Stimulated activated naive CD8-positive, alpha-beta T cell treated with anti-CD3 and anti-CD28 coated beads, Interleukin-15, Interleukin-2, amounts not matched to agents 100 ng/mL and 50 ng/mL, for 24 hours (primary cell): ENCODE measurements around the gene CPN2.

ENCODE experiments used
- H3K27ac Mint-ChIP-seq: one replicate; pipeline ENCODE4 v1.8.0; 2021; ENCODE audit warnings: mild to moderate bottlenecking, mixed read lengths
- H3K27me3 Mint-ChIP-seq: one replicate; pipeline ENCODE4 v1.8.0; 2021; ENCODE audit warnings: mixed read lengths
- H3K36me3 Mint-ChIP-seq: one replicate; pipeline ENCODE4 v1.8.0; 2021; ENCODE audit warnings: low read depth, mixed read lengths
- H3K4me1 Mint-ChIP-seq: one replicate; pipeline ENCODE4 v1.8.0; 2021; ENCODE audit warnings: low read depth, mixed read lengths
- H3K4me3 Mint-ChIP-seq: one replicate; pipeline ENCODE4 v1.8.0; 2021; ENCODE audit warnings: mild to moderate bottlenecking, mixed read lengths
- H3K9me3 Mint-ChIP-seq: one replicate; pipeline ENCODE4 v1.8.0; 2021; ENCODE audit warnings: mixed read lengths

CPN2 gene

GRCh38 chr3:194351080-194351672, at the start of gene CPN2:
Gene CPN2, minus strand, starts transcription at chr3:194351328. Its CDS starts 8,626 bp downstream, at chr3:194342702.
- H3K9me3 Mint-ChIP-seq = no peaks in the 10 kb centered on the region
- no peaks in the 10 kb centered on the region for H3K27me3 Mint-ChIP-seq
- no peak within 1 kb of the TSS for H3K27ac Mint-ChIP-seq
- H3K4me3 Mint-ChIP-seq = no peak within 1 kb of the TSS
- no peaks in the 10 kb centered on the region for H3K4me1 Mint-ChIP-seq
- no peaks in the 10 kb centered on the region for H3K36me3 Mint-ChIP-seq

GRCh38 chr3:194399874-194400411, 48.8 kb upstream of the CPN2 start:
- peaks cover 57% of the 10 kb centered on the region for H3K4me1 Mint-ChIP-seq
- H3K27me3 Mint-ChIP-seq = peaks cover 22% of the 10 kb centered on the region
- H3K36me3 Mint-ChIP-seq = peaks cover 20% of the 10 kb centered on the region
- H3K27ac Mint-ChIP-seq = no peak overlapping the region
- no peaks in the 10 kb centered on the region for H3K9me3 Mint-ChIP-seq
- H3K4me3 Mint-ChIP-seq = no peak overlapping the region

GRCh38 chr3:194399166-194399565, 48.0 kb upstream of the CPN2 start, which contains the start of gene GP5:
Gene GP5, minus strand, starts transcription at chr3:194399266. Its CDS starts 984 bp downstream, at chr3:194398282.
- Mint-ChIP-seq H3K27me3 (peaks cover 22% of the 10 kb centered on the region), H3K4me1 (peaks cover 54% of the 10 kb centered on the region), H3K36me3 (peaks cover 12% of the 10 kb centered on the region), H3K27ac (no peak within 1 kb of the TSS), H3K9me3 (no peaks in the 10 kb centered on the region), H3K4me3 (peak within 1 kb of the TSS; percentile 78)

GRCh38 chr3:194397757-194398312, 46.7 kb upstream of the CPN2 start:
- no peaks in the 10 kb centered on the region for H3K9me3 Mint-ChIP-seq
- peak overlapping the region; percentile 78 for H3K4me3 Mint-ChIP-seq
- H3K36me3 Mint-ChIP-seq = peaks cover 1% of the 10 kb centered on the region
- no peak overlapping the region for H3K27ac Mint-ChIP-seq
- peaks cover 22% of the 10 kb centered on the region for H3K27me3 Mint-ChIP-seq
- peaks cover 54% of the 10 kb centered on the region for H3K4me1 Mint-ChIP-seq

GRCh38 chr3:194396859-194397756, 46.0 kb upstream of the CPN2 start:
- H3K36me3 Mint-ChIP-seq = no peaks in the 10 kb centered on the region
- H3K4me1 Mint-ChIP-seq = peaks cover 54% of the 10 kb centered on the region
- no peaks in the 10 kb centered on the region for H3K9me3 Mint-ChIP-seq
- peaks cover 22% of the 10 kb centered on the region for H3K27me3 Mint-ChIP-seq
- peak overlapping the region; percentile 78 for H3K4me3 Mint-ChIP-seq
- no peak overlapping the region for H3K27ac Mint-ChIP-seq

- peak overlapping the region; percentile 61 for H3K27ac Mint-ChIP-seq
- H3K4me3 Mint-ChIP-seq = peak overlapping the region; percentile 70
- H3K27me3 Mint-ChIP-seq = peaks cover 22% of the 10 kb centered on the region
- no peaks in the 10 kb centered on the region for H3K36me3 Mint-ChIP-seq
- no peaks in the 10 kb centered on the region for H3K9me3 Mint-ChIP-seq
- H3K4me1 Mint-ChIP-seq = peaks cover 54% of the 10 kb centered on the region
Measured at GRCh38 chr3:194396539-194396858, 45.4 kb upstream of the CPN2 start.

- peaks cover 5% of the 10 kb centered on the region for H3K9me3 Mint-ChIP-seq
- H3K4me1 Mint-ChIP-seq = peaks cover 54% of the 10 kb centered on the region
- H3K36me3 Mint-ChIP-seq = no peaks in the 10 kb centered on the region
- peak overlapping the region; percentile 61 for H3K27ac Mint-ChIP-seq
- peak overlapping the region; percentile 70 for H3K4me3 Mint-ChIP-seq
- peaks cover 22% of the 10 kb centered on the region for H3K27me3 Mint-ChIP-seq
Measured at GRCh38 chr3:194395778-194396538, 44.8 kb upstream of the CPN2 start.

- peaks cover 22% of the 10 kb centered on the region for H3K27me3 Mint-ChIP-seq
- no peaks in the 10 kb centered on the region for H3K36me3 Mint-ChIP-seq
- H3K4me1 Mint-ChIP-seq = peaks cover 53% of the 10 kb centered on the region
- no peak overlapping the region for H3K4me3 Mint-ChIP-seq
- peak overlapping the region; percentile 53 for H3K27ac Mint-ChIP-seq
- peaks cover 11% of the 10 kb centered on the region for H3K9me3 Mint-ChIP-seq
Measured at GRCh38 chr3:194395212-194395611, 44.1 kb upstream of the CPN2 start.

- Mint-ChIP-seq H3K36me3 (no peaks in the 10 kb centered on the region), H3K4me3 (no peak overlapping the region), H3K27me3 (peaks cover 4% of the 10 kb centered on the region), H3K27ac (no peak overlapping the region), H3K9me3 (peaks cover 15% of the 10 kb centered on the region), H3K4me1 (peaks cover 27% of the 10 kb centered on the region)
Measured at GRCh38 chr3:194392576-194392975, 41.4 kb upstream of the CPN2 start.

GRCh38 chr3:194390835-194391234, 39.7 kb upstream of the CPN2 start:
- Mint-ChIP-seq H3K27ac (no peak overlapping the region), H3K4me1 (peaks cover 10% of the 10 kb centered on the region), H3K36me3 (no peaks in the 10 kb centered on the region)

GRCh38 chr3:194389269-194389668, 38.1 kb upstream of the CPN2 start:
- Mint-ChIP-seq H3K9me3 (peaks cover 15% of the 10 kb centered on the region), H3K36me3 (no peaks in the 10 kb centered on the region), H3K4me1 (no peaks in the 10 kb centered on the region), H3K4me3 (no peak overlapping the region), H3K27ac (no peak overlapping the region), H3K27me3 (no peaks in the 10 kb centered on the region)

More at GRCh38 chr3:194390835-194391234, 39.7 kb upstream of the CPN2 start:
- no peak overlapping the region for H3K4me3 Mint-ChIP-seq
- no peaks in the 10 kb centered on the region for H3K27me3 Mint-ChIP-seq
- H3K9me3 Mint-ChIP-seq = peaks cover 15% of the 10 kb centered on the region

- Mint-ChIP-seq H3K27me3 (no peaks in the 10 kb centered on the region), H3K9me3 (peaks cover 15% of the 10 kb centered on the region), H3K27ac (no peak overlapping the region), H3K36me3 (no peaks in the 10 kb centered on the region), H3K4me1 (no peaks in the 10 kb centered on the region), H3K4me3 (no peak overlapping the region)
Measured at GRCh38 chr3:194387926-194388418, 36.8 kb upstream of the CPN2 start.

- Mint-ChIP-seq H3K4me1 (no peaks in the 10 kb centered on the region), H3K27me3 (no peaks in the 10 kb centered on the region), H3K36me3 (no peaks in the 10 kb centered on the region), H3K9me3 (peaks cover 15% of the 10 kb centered on the region), H3K27ac (no peak overlapping the region), H3K4me3 (no peak overlapping the region)
Measured at GRCh38 chr3:194387276-194387675, 36.1 kb upstream of the CPN2 start.

GRCh38 chr3:194386648-194387047, 35.5 kb upstream of the CPN2 start:
- no peaks in the 10 kb centered on the region for H3K4me1 Mint-ChIP-seq
- H3K9me3 Mint-ChIP-seq = peaks cover 15% of the 10 kb centered on the region
- no peak overlapping the region for H3K27ac Mint-ChIP-seq
- H3K4me3 Mint-ChIP-seq = no peak overlapping the region
- no peaks in the 10 kb centered on the region for H3K36me3 Mint-ChIP-seq
- H3K27me3 Mint-ChIP-seq = no peaks in the 10 kb centered on the region
